HUES64 (cell line): Measurements from ENCODE around the gene TTC23L.

Experiments
- H3K27ac ChIP-seq: 2 replicates; pipeline ENCODE4 v1.7.0; 2013; ENCODE audit warnings: low read depth, low read length, inconsistent platforms
- H3K27me3 ChIP-seq: 2 replicates; pipeline ENCODE4 v1.6.1; 2013; ENCODE audit warnings: mild to moderate bottlenecking, low read length; ENCODE audit not compliant: insufficient read depth
- H3K36me3 ChIP-seq: 2 replicates; pipeline ENCODE4 v1.6.1; 2013; ENCODE audit warnings: mild to moderate bottlenecking, low read length; ENCODE audit not compliant: insufficient read depth
- H3K4me1 ChIP-seq: 2 replicates; pipeline ENCODE4 v1.6.1; 2013; ENCODE audit warnings: mild to moderate bottlenecking, low read length, moderate library complexity; ENCODE audit not compliant: insufficient read depth
- H3K4me3 ChIP-seq: 2 replicates; pipeline ENCODE4 v1.5.1; 2013; ENCODE audit warnings: mild to moderate bottlenecking, low read length, moderate library complexity
- H3K9ac ChIP-seq: 2 replicates; pipeline ENCODE4 v1.6.1; 2013; ENCODE audit warnings: mild to moderate bottlenecking, low read depth, low read length
- H3K9me3 ChIP-seq: 2 replicates; pipeline ENCODE4 v1.6.1; 2013; ENCODE audit warnings: low read depth, low read length; ENCODE audit not compliant: insufficient read depth
- WGBS: fragments of 150-250, 120-280 bp; methylation state at CpG from one replicate; pipeline ENCODE4 v1.1.7; 2013; ENCODE audit warnings: missing lambda C conversion rate; 5-methylcytosine and 5-hydroxymethylcytosine counted together

The TTC23L gene

GRCh38 chr5:34869256-34869655 lies 30.3 kb downstream of the TTC23L start:
- no peaks in the 10 kb centered on the region for H3K27me3 ChIP-seq
- no peak overlapping the region for H3K27ac ChIP-seq
- WGBS = 100% methylated on average over 1 of the region's 1 CpG

GRCh38 chr5:34870382-34870781 lies 31.4 kb downstream of the TTC23L start:
- Histone ChIP-seq H3K27me3 (no peaks in the 10 kb centered on the region), H3K9ac (no peak overlapping the region), H3K9me3 (no peaks in the 10 kb centered on the region), H3K27ac (no peak overlapping the region), H3K4me3 (no peak overlapping the region), H3K36me3 (no peaks in the 10 kb centered on the region), H3K4me1 (peaks cover 10% of the 10 kb centered on the region)
- WGBS = 100% methylated on average over 1 of the region's 2 CpGs

More at GRCh38 chr5:34869256-34869655, 30.3 kb downstream of the TTC23L start:
- Histone ChIP-seq H3K36me3 (no peaks in the 10 kb centered on the region), H3K9me3 (no peaks in the 10 kb centered on the region), H3K9ac (no peak overlapping the region), H3K4me1 (peaks cover 22% of the 10 kb centered on the region), H3K4me3 (no peak overlapping the region)

GRCh38 chr5:34876275-34876674 lies 37.3 kb downstream of the TTC23L start:
- Histone ChIP-seq H3K9me3 (peaks cover 19% of the 10 kb centered on the region; the same call in 1 of the 2 replicates), H3K36me3 (no peaks in the 10 kb centered on the region), H3K27me3 (no peaks in the 10 kb centered on the region), H3K4me3 (no peak overlapping the region), H3K4me1 (no peaks in the 10 kb centered on the region), H3K9ac (no peak overlapping the region), H3K27ac (no peak overlapping the region)

- H3K36me3 ChIP-seq = no peaks in the 10 kb centered on the region
- H3K4me1 ChIP-seq = no peaks in the 10 kb centered on the region
- no peak overlapping the region for H3K27ac ChIP-seq
- H3K9me3 ChIP-seq = 0 out of 2 replicates have a peak, but pooled peaks cover 11% of the 10 kb centered on the region
- H3K4me3 ChIP-seq = no peak overlapping the region
- H3K9ac ChIP-seq = no peak overlapping the region
- H3K27me3 ChIP-seq = no peaks in the 10 kb centered on the region
Observed at GRCh38 chr5:34881246-34881645, 42.3 kb downstream of the TTC23L start.

- H3K4me3 ChIP-seq = no peak overlapping the region
- no peaks in the 10 kb centered on the region for H3K9me3 ChIP-seq
- no peak overlapping the region for H3K27ac ChIP-seq
- no peaks in the 10 kb centered on the region for H3K27me3 ChIP-seq
- H3K36me3 ChIP-seq = no peaks in the 10 kb centered on the region
- 93% methylated on average over 3 of the region's 3 CpGs for WGBS
- H3K9ac ChIP-seq = no peak overlapping the region
- H3K4me1 ChIP-seq = no peaks in the 10 kb centered on the region
Observed at GRCh38 chr5:34886392-34887119, 47.6 kb downstream of the TTC23L start.

- no peaks in the 10 kb centered on the region for H3K27me3 ChIP-seq
- H3K4me3 ChIP-seq = no peak overlapping the region
- 100% methylated on average over 1 of the region's 1 CpG for WGBS
- H3K4me1 ChIP-seq = no peaks in the 10 kb centered on the region
- no peaks in the 10 kb centered on the region for H3K9me3 ChIP-seq
- H3K36me3 ChIP-seq = no peaks in the 10 kb centered on the region
- no peak overlapping the region for H3K27ac ChIP-seq
- no peak overlapping the region for H3K9ac ChIP-seq
Observed at GRCh38 chr5:34889394-34889793, 50.4 kb downstream of the TTC23L start.

GRCh38 chr5:34891981-34892380 lies 53.0 kb downstream of the TTC23L start:
- Histone ChIP-seq H3K36me3 (no peaks in the 10 kb centered on the region), H3K9me3 (no peaks in the 10 kb centered on the region), H3K4me3 (no peak overlapping the region), H3K4me1 (no peaks in the 10 kb centered on the region), H3K27ac (no peak overlapping the region), H3K9ac (no peak overlapping the region), H3K27me3 (no peaks in the 10 kb centered on the region)
- 95% methylated on average over 5 of the region's 5 CpGs for WGBS

- Histone ChIP-seq H3K27ac (no peak overlapping the region), H3K36me3 (no peaks in the 10 kb centered on the region), H3K4me3 (no peak overlapping the region), H3K9me3 (no peaks in the 10 kb centered on the region), H3K9ac (no peak overlapping the region), H3K4me1 (no peaks in the 10 kb centered on the region), H3K27me3 (no peaks in the 10 kb centered on the region)
- WGBS = 95% methylated on average over 6 of the region's 6 CpGs
Observed at GRCh38 chr5:34892414-34892813, 53.5 kb downstream of the TTC23L start.

- no peak overlapping the region for H3K9ac ChIP-seq
- H3K9me3 ChIP-seq = no peaks in the 10 kb centered on the region
- H3K36me3 ChIP-seq = no peaks in the 10 kb centered on the region
- no CpG with 5 or more reads among the region's 1 CpG for WGBS
- 0 out of 2 replicates have a peak, but pooled peaks cover 4% of the 10 kb centered on the region for H3K4me1 ChIP-seq
- no peak overlapping the region for H3K27ac ChIP-seq
- H3K27me3 ChIP-seq = no peaks in the 10 kb centered on the region
- H3K4me3 ChIP-seq = no peak overlapping the region
Observed at GRCh38 chr5:34894716-34895115, 55.8 kb downstream of the TTC23L start.

GRCh38 chr5:34895641-34896419 lies 56.9 kb downstream of the TTC23L start:
- Histone ChIP-seq H3K4me1 (0 out of 2 replicates have a peak, but pooled peaks cover 4% of the 10 kb centered on the region), H3K27me3 (no peaks in the 10 kb centered on the region), H3K9ac (no peak overlapping the region), H3K9me3 (no peaks in the 10 kb centered on the region), H3K27ac (no peak overlapping the region), H3K4me3 (no peak overlapping the region), H3K36me3 (no peaks in the 10 kb centered on the region)
- WGBS = 83% methylated on average over 2 of the region's 2 CpGs

- no peaks in the 10 kb centered on the region for H3K27me3 ChIP-seq
- H3K4me1 ChIP-seq = 0 out of 2 replicates have a peak, but pooled peaks cover 4% of the 10 kb centered on the region
- no peak overlapping the region for H3K9ac ChIP-seq
Observed at GRCh38 chr5:34897646-34898045, 58.7 kb downstream of the TTC23L start.

More at GRCh38 chr5:34897646-34898045, 58.7 kb downstream of the TTC23L start:
- H3K4me3 ChIP-seq = no peak overlapping the region
- no peaks in the 10 kb centered on the region for H3K36me3 ChIP-seq
- H3K27ac ChIP-seq = no peak overlapping the region
- no peaks in the 10 kb centered on the region for H3K9me3 ChIP-seq
